GM23248 (cell line): ENCODE measurements around the gene TENM3.

Experiments
- EZH2 ChIP-seq: fragments of 200-600 bp; sonication (generic); IDR thresholded peaks from 2 replicates; pipeline ENCODE4 v1.6.1; 2018; ENCODE audit warnings: antibody characterized with exemption, mild to moderate bottlenecking; ENCODE audit not compliant: insufficient read depth, poor library complexity, severe bottlenecking
- EZH2phosphoT487 ChIP-seq: fragments of 200-600 bp; sonication (generic); IDR thresholded peaks from 2 replicates; pipeline ENCODE4 v1.6.1; 2018; ENCODE audit warnings: antibody characterized with exemption, moderate library complexity, mild to moderate bottlenecking, low read depth; ENCODE audit not compliant: insufficient read depth

DNA sequence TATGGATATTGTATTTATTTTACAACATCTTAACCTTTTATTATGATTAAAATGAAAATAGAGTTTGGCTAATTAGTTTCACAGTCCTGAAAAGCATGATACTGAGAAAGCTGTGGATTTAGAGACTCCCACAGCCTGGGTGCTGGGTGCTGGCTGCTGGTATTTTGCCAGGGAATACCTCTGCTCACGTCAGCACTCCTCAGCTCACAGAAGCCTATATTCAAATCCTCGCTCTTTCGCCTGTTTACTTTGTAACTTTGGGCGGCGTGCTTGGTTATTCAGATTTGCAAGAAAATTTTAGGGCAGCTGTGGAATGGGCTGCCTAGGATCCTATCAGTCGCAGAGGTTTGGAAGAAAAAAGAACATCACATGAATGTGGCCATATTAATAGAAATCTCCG, 412.1 kb downstream of the TENM3 start:
- TF ChIP-seq EZH2 (no peak), EZH2phosphoT487 (no peak)
